K562 (cell line): Measurements from ENCODE around the gene CBX1.

Source experiments
- ESRRA ChIP-seq: fragments of 450-650 bp; IDR thresholded peaks from 2 replicates; pipeline ENCODE4 v1.6.1; 2014; ENCODE audit warnings: low read depth, mild to moderate bottlenecking, moderate library complexity, borderline replicate concordance
- HDGF ChIP-seq: fragments of 450-650 bp; IDR thresholded peaks from 2 replicates; pipeline ENCODE4 v1.6.1; 2016
- KDM1A ChIP-seq, 2 experiments: fragments of 450-650 bp; IDR thresholded peaks; 2 replicates each; pipeline ENCODE4 v1.6.1; 2016; ENCODE audit warnings: mild to moderate bottlenecking in 2 of 2
- POLR2G ChIP-seq: fragments of 200-400 bp; formaldehyde crosslinking; IDR thresholded peaks from 2 replicates; pipeline ENCODE4 v1.6.1; 2017; ENCODE audit warnings: low read depth, mild to moderate bottlenecking, antibody characterized with exemption, low read length, moderate library complexity
- PTRF ChIP-seq: fragments of 450-650 bp; IDR thresholded peaks from 2 replicates; pipeline ENCODE4 v1.6.1; 2016; ENCODE audit warnings: mild to moderate bottlenecking, missing genetic modification characterization, missing compliant biosample characterization
- TCF7L2 ChIP-seq: fragments of 150-350 bp; IDR thresholded peaks from 2 replicates; pipeline ENCODE4 v1.6.1; 2016; ENCODE audit warnings: low read depth, mild to moderate bottlenecking, low read length, moderate library complexity
- ZBED1 ChIP-seq: IDR thresholded peaks from 2 replicates; pipeline ENCODE4 v1.6.1; 2014
- ZNF217 ChIP-seq: sonication (generic); formaldehyde crosslinking; IDR thresholded peaks from 2 replicates; pipeline ENCODE4 v1.8.0; 2022; ENCODE audit warnings: mild to moderate bottlenecking, missing genetic modification reagents
- ZNF444 ChIP-seq: fragments of 250-450 bp; sonication (Bioruptor Pico); IDR thresholded peaks from 2 replicates; pipeline ENCODE4 v1.4.0; 2020; ENCODE audit warnings: mild to moderate bottlenecking, moderate library complexity
- TF ChIP-seq, protein P1 (sequence below), 3 experiments: IDR thresholded peaks in 2 of 3; conservative IDR thresholded peaks in 1 of 3; 2 replicates each; pipeline ENCODE4 v1.5.1; 2011 to 2012; ENCODE audit warnings: low read length in 3 of 3, mild to moderate bottlenecking in 3 of 3, control low read depth in 2 of 3, improper control_type of control experiment in 1 of 3, inconsistent platforms in 1 of 3, low read depth in 1 of 3, mixed read lengths in 1 of 3, moderate library complexity in 1 of 3; ENCODE audit not compliant: insufficient read depth in 2 of 3
- TF ChIP-seq, protein P2 (sequence below): sonication (generic); formaldehyde crosslinking; IDR thresholded peaks from 2 replicates; pipeline ENCODE4 v1.8.0; 2022; ENCODE audit warnings: missing genetic modification reagents, mild to moderate bottlenecking, borderline replicate concordance
- TF ChIP-seq, protein P3 (sequence below): sonication (generic); formaldehyde crosslinking; IDR thresholded peaks from 2 replicates; pipeline ENCODE4 v1.5.0; 2020; ENCODE audit warnings: missing genetic modification reagents

DNA sequence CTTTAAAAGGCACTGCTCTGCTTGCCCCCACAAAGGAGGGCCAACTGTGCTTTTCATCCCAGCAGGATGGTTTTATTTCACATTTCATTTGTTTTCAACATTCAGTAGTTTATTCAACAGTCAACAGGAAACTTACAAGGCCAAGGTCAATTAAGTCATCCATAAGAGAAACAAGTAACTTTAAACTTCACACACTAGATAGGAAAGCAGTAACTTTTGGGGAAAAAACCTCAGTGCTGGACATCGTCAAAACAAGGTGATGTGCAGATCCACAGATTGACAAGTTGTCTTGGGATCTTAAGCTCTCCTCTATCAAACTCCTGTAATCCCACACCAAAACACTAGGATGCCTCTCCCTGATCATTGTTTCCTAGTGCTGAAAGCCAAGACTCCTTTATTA, 34.6 kb downstream of the CBX1 start:
- TF ChIP-seq POLR2G (no peak), KDM1A (IDR thresholded peaks at IDR 0.05) (no peak), HDGF (no peak), ZNF444 (no peak), TCF7L2 (no peak), ESRRA (no peak), PTRF (tag) (no peak), ZBED1 (no peak), ZNF217 (no peak)
- TF ChIP-seq, protein P1, sequence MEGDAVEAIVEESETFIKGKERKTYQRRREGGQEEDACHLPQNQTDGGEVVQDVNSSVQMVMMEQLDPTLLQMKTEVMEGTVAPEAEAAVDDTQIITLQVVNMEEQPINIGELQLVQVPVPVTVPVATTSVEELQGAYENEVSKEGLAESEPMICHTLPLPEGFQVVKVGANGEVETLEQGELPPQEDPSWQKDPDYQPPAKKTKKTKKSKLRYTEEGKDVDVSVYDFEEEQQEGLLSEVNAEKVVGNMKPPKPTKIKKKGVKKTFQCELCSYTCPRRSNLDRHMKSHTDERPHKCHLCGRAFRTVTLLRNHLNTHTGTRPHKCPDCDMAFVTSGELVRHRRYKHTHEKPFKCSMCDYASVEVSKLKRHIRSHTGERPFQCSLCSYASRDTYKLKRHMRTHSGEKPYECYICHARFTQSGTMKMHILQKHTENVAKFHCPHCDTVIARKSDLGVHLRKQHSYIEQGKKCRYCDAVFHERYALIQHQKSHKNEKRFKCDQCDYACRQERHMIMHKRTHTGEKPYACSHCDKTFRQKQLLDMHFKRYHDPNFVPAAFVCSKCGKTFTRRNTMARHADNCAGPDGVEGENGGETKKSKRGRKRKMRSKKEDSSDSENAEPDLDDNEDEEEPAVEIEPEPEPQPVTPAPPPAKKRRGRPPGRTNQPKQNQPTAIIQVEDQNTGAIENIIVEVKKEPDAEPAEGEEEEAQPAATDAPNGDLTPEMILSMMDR (IDR thresholded peaks at IDR 0.05 in 2 of 3, conservative IDR thresholded peaks at IDR 0.05 in 1 of 3; ENCODE audit: insufficient read depth in 2 of 3, low read depth in 1 of 3, low read length in 3 of 3), result no peak
- TF ChIP-seq, protein P2, sequence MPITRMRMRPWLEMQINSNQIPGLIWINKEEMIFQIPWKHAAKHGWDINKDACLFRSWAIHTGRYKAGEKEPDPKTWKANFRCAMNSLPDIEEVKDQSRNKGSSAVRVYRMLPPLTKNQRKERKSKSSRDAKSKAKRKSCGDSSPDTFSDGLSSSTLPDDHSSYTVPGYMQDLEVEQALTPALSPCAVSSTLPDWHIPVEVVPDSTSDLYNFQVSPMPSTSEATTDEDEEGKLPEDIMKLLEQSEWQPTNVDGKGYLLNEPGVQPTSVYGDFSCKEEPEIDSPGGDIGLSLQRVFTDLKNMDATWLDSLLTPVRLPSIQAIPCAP (CRISPR knock-in tag), result no peak
- TF ChIP-seq, protein P3, sequence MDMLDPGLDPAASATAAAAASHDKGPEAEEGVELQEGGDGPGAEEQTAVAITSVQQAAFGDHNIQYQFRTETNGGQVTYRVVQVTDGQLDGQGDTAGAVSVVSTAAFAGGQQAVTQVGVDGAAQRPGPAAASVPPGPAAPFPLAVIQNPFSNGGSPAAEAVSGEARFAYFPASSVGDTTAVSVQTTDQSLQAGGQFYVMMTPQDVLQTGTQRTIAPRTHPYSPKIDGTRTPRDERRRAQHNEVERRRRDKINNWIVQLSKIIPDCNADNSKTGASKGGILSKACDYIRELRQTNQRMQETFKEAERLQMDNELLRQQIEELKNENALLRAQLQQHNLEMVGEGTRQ (CRISPR knock-in tag), result no peak
